H9 (cell line): ENCODE results near the gene OR8B4. TPM values are rescaled to one million over a fixed set of nuclear protein-coding genes. Genes with fewer than 3 reads are reported as not detected.

ENCODE experiments used
- DNase-seq: peaks from one replicate; pipeline ENCODE4 v3.0.0-alpha.2; 2017
- H2AFZ ChIP-seq: one replicate; pipeline ENCODE4 v1.6.1; 2013; ENCODE audit warnings: mild to moderate bottlenecking, low read length, control low read depth, moderate library complexity
- H2AK5ac ChIP-seq: 2 replicates; pipeline ENCODE4 v1.6.1; 2013; ENCODE audit warnings: low read length, control low read depth, mixed read lengths; ENCODE audit not compliant: insufficient read length
- H2BK120ac ChIP-seq: one replicate; pipeline ENCODE4 v1.6.1; 2013; ENCODE audit warnings: low read depth, mild to moderate bottlenecking, low read length, control low read depth, inconsistent platforms; ENCODE audit not compliant: poor library complexity, severe bottlenecking
- H2BK12ac ChIP-seq: 2 replicates; pipeline ENCODE4 v1.6.1; 2013; ENCODE audit warnings: low read length, control low read depth, mixed read lengths, low read depth; ENCODE audit not compliant: insufficient read length
- H2BK15ac ChIP-seq: 2 replicates; pipeline ENCODE4 v1.6.1; 2013; ENCODE audit warnings: low read depth, low read length, control low read depth
- H2BK20ac ChIP-seq: one replicate; pipeline ENCODE4 v1.6.1; 2013; ENCODE audit warnings: low read depth, mild to moderate bottlenecking, low read length, control low read depth, inconsistent platforms; ENCODE audit not compliant: poor library complexity, severe bottlenecking
- H2BK5ac ChIP-seq: 2 replicates; pipeline ENCODE4 v1.6.1; 2013; ENCODE audit warnings: low read length, control low read depth, mixed read lengths; ENCODE audit not compliant: insufficient read length
- H3K14ac ChIP-seq: 2 replicates; pipeline ENCODE4 v1.6.1; 2013; ENCODE audit warnings: low read length, control low read depth; ENCODE audit not compliant: insufficient read depth
- H3K18ac ChIP-seq: 2 replicates; pipeline ENCODE4 v1.6.1; 2013; ENCODE audit warnings: low read depth, mild to moderate bottlenecking, mixed read lengths, low read length, control low read depth; ENCODE audit not compliant: insufficient read length
- H3K23ac ChIP-seq: 2 replicates; pipeline ENCODE4 v1.6.1; 2013; ENCODE audit warnings: low read length, control low read depth, mixed read lengths, low read depth; ENCODE audit not compliant: insufficient read length
- H3K23me2 ChIP-seq: 2 replicates; pipeline ENCODE4 v1.6.1; 2013; ENCODE audit warnings: low read depth, mild to moderate bottlenecking, mixed read lengths, low read length, control low read depth; ENCODE audit not compliant: insufficient read length, poor library complexity, severe bottlenecking
- H3K27ac ChIP-seq: 2 replicates; pipeline ENCODE4 v1.5.1; 2013; ENCODE audit warnings: low read length, control low read depth, mixed read lengths, low read depth; ENCODE audit not compliant: insufficient read length
- H3K27me3 ChIP-seq: 2 replicates; pipeline ENCODE4 v1.6.1; 2013; ENCODE audit warnings: low read length, control low read depth, inconsistent platforms; ENCODE audit not compliant: insufficient read depth
- H3K4ac ChIP-seq: 2 replicates; pipeline ENCODE4 v1.6.1; 2013; ENCODE audit warnings: low read depth, mild to moderate bottlenecking, control low read depth, inconsistent platforms, low read length, moderate library complexity
- H3K4me1 ChIP-seq: 2 replicates; pipeline ENCODE4 v1.6.1; 2013; ENCODE audit warnings: low read length, control low read depth, inconsistent platforms; ENCODE audit not compliant: insufficient read depth
- H3K4me2 ChIP-seq: 2 replicates; pipeline ENCODE4 v1.6.1; 2013; ENCODE audit warnings: low read length, control low read depth, mixed read lengths; ENCODE audit not compliant: insufficient read length, insufficient read depth
- H3K56ac ChIP-seq: 2 replicates; pipeline ENCODE4 v1.6.1; 2013; ENCODE audit warnings: low read depth, mild to moderate bottlenecking, mixed read lengths, low read length, control low read depth; ENCODE audit not compliant: insufficient read length
- H3K79me1 ChIP-seq: 2 replicates; pipeline ENCODE4 v1.6.1; 2013; ENCODE audit warnings: low read depth, mild to moderate bottlenecking, moderate library complexity, low read length, control low read depth, inconsistent platforms; ENCODE audit not compliant: insufficient read depth, poor library complexity, severe bottlenecking
- H3K79me2 ChIP-seq: 2 replicates; pipeline ENCODE4 v1.6.1; 2013; ENCODE audit warnings: low read length, control low read depth, inconsistent platforms; ENCODE audit not compliant: insufficient read depth
- H3K9ac ChIP-seq: 2 replicates; pipeline ENCODE4 v1.6.1; 2013; ENCODE audit warnings: low read length, control low read depth, mixed read lengths; ENCODE audit not compliant: insufficient read length; ENCODE audit errors: extremely low read depth
- H3K9me3 ChIP-seq: one replicate; pipeline ENCODE4 v1.6.1; 2013; ENCODE audit warnings: low read depth, low read length, inconsistent platforms; ENCODE audit not compliant: control insufficient read depth
- H3T11ph ChIP-seq: one replicate; pipeline ENCODE4 v1.6.1; 2013; ENCODE audit warnings: mild to moderate bottlenecking, low read length, control low read depth, inconsistent platforms
- H4K20me1 ChIP-seq: one replicate; pipeline ENCODE4 v1.6.1; 2013; ENCODE audit not compliant: control insufficient read depth, insufficient read length, insufficient read depth
- H4K5ac ChIP-seq: 2 replicates; pipeline ENCODE4 v1.6.1; 2013; ENCODE audit warnings: low read depth, mild to moderate bottlenecking, mixed read lengths, low read length, control low read depth; ENCODE audit not compliant: insufficient read length
- H4K8ac ChIP-seq: replicated peaks from 2 replicates; pipeline ENCODE4 v1.6.1; 2013; ENCODE audit warnings: low read length, control low read depth, mixed read lengths, low read depth; ENCODE audit not compliant: insufficient read length
- H4K91ac ChIP-seq: 2 replicates; pipeline ENCODE4 v1.6.1; 2013; ENCODE audit warnings: low read depth, mild to moderate bottlenecking, moderate library complexity, mixed read lengths, low read length, control low read depth; ENCODE audit not compliant: insufficient read length
- H3K27ac Mint-ChIP-seq, 3 experiments: 2 replicates in 2 of 3; 3 replicates in 1 of 3; pipeline ENCODE4 v1.8.0; 2020 to 2021; ENCODE audit warnings: mixed read lengths in 3 of 3, mild to moderate bottlenecking in 1 of 3, moderate library complexity in 1 of 3
- H3K27me3 Mint-ChIP-seq: 2 replicates; pipeline ENCODE4 v1.8.0; 2021; ENCODE audit warnings: low read depth, mild to moderate bottlenecking, moderate library complexity, mixed read lengths
- H3K36me3 Mint-ChIP-seq, 3 experiments: 2 replicates in 2 of 3; 3 replicates in 1 of 3; pipeline ENCODE4 v1.8.0; 2020 to 2021; ENCODE audit warnings: low read depth in 3 of 3, mixed read lengths in 3 of 3; ENCODE audit not compliant: insufficient read depth in 1 of 3
- H3K4me1 Mint-ChIP-seq, 2 experiments: 2 replicates each; pipeline ENCODE4 v1.8.0; 2020; ENCODE audit warnings: mixed read lengths in 2 of 2
- H3K4me3 Mint-ChIP-seq, 2 experiments: 2 replicates in 1 of 2; 3 replicates in 1 of 2; pipeline ENCODE4 v1.8.0; 2020 to 2021; ENCODE audit warnings: mild to moderate bottlenecking in 2 of 2, mixed read lengths in 2 of 2, moderate library complexity in 1 of 2
- H3K9me3 Mint-ChIP-seq, 2 experiments: 2 replicates in 1 of 2; 3 replicates in 1 of 2; pipeline ENCODE4 v1.8.0; 2020; ENCODE audit warnings: mild to moderate bottlenecking in 2 of 2, mixed read lengths in 2 of 2, moderate library complexity in 1 of 2
- CTCF ChIP-seq: fragments of 200-600 bp; sonication (generic); conservative IDR thresholded peaks from 3 replicates; pipeline ENCODE4 v1.8.0; 2021; ENCODE audit warnings: antibody characterized with exemption, mild to moderate bottlenecking
- WGBS: extraction: QIAGEN DNeasy Blood & Tissue Kit; methylation state at CpG from one replicate; pipeline ENCODE4 v1.1.7; 2013; ENCODE audit warnings: missing lambda C conversion rate, low lambda C conversion rate, mixed read lengths; ENCODE audit not compliant: insufficient read length; ENCODE audit errors: extremely low coverage; 5-methylcytosine and 5-hydroxymethylcytosine counted together
- total RNA-seq: library from RNA; stranded (reverse); gene quantifications from 2 replicates; pipeline ENCODE4 v1.2.1, GENCODE V29; 2021

The OR8B4 gene
- total RNA-seq, 1 experiment from 2014 or later = not detected

- no peak overlapping the region for H3K14ac ChIP-seq
- H2BK12ac ChIP-seq = no peak overlapping the region
- H3K4ac ChIP-seq = no peak overlapping the region
- no peak overlapping the region for H2BK120ac ChIP-seq
- no peak overlapping the region for H3K4me2 ChIP-seq
- H4K91ac ChIP-seq = no peak overlapping the region
- H3K36me3 Mint-ChIP-seq = no peaks in the 10 kb centered on the region
- H3K4me3 Mint-ChIP-seq = no peak overlapping the region
- H4K8ac ChIP-seq = no peak overlapping the region
- DNase-seq = no peak
- H3K23me2 ChIP-seq = no peaks in the 10 kb centered on the region
- no peaks in the 10 kb centered on the region for H3K9me3 Mint-ChIP-seq
- H3K27ac ChIP-seq = no peak overlapping the region
- H3K79me1 ChIP-seq = no peaks in the 10 kb centered on the region
- H3K23ac ChIP-seq = no peak overlapping the region
- H2BK15ac ChIP-seq = no peak overlapping the region
- H3T11ph ChIP-seq = no peak overlapping the region
- no peak overlapping the region for H3K56ac ChIP-seq
- no peak overlapping the region for H2AFZ ChIP-seq
- H2BK5ac ChIP-seq = no peak overlapping the region
- H2BK20ac ChIP-seq = no peak overlapping the region
- H4K20me1 ChIP-seq = no peaks in the 10 kb centered on the region
- H3K9me3 ChIP-seq = no peaks in the 10 kb centered on the region
- no peaks in the 10 kb centered on the region for H3K27me3 ChIP-seq
- no peak overlapping the region for H3K27ac Mint-ChIP-seq
- peaks cover 4% of the 10 kb centered on the region for H3K27me3 Mint-ChIP-seq
- WGBS = no CpG with 5 or more reads among the region's 7 CpGs
- peaks cover 3 to 7% of the 10 kb centered on the region in 2 experiments; a peak in 3 of 4 replicates for H3K4me1 Mint-ChIP-seq
- H3K18ac ChIP-seq = no peak overlapping the region
- no peak overlapping the region for H2AK5ac ChIP-seq
- no peak overlapping the region for H3K9ac ChIP-seq
- TF ChIP-seq CTCF = no peak
- H3K4me1 ChIP-seq = no peaks in the 10 kb centered on the region
- no peak overlapping the region for H4K5ac ChIP-seq
- H3K79me2 ChIP-seq = no peaks in the 10 kb centered on the region
These were observed 16.8 kb upstream of the OR8B4 start for GRCh38 chr11:124441519-124441918.
